Aorta (tissue), 5 donors: ENCODE data around the gene IARS2. TPM values are rescaled to one million over a fixed set of nuclear protein-coding genes. Genes with fewer than 3 reads are reported as not detected.
"Not testable (repeated sequence)": the region's sequence is repeated elsewhere in the genome, so short reads cannot be mapped to it uniquely, and the experiment has no call there.

Experiments
- ATAC-seq: fragments of 200-7000 bp; cut with Tn5 transposase; one replicate; pipeline ENCODE4 v1.9.1; 2022; ENCODE audit warnings: moderate library complexity; ENCODE audit not compliant: low FRiP score
- DNase-seq, 2 donors: peaks; one replicate each; pipeline ENCODE4 v3.0.0-alpha.2; 2020
- H3K27ac ChIP-seq, 2 donors: one replicate each; pipeline ENCODE4 v1.5.1; 2013; ENCODE audit warnings: low read length in 2 of 2, mild to moderate bottlenecking in 2 of 2, moderate library complexity in 2 of 2, control low read depth in 1 of 2, inconsistent platforms in 1 of 2, low read depth in 1 of 2
- H3K27me3 ChIP-seq, 2 donors: one replicate each; pipeline ENCODE4 v1.6.1; 2013; ENCODE audit warnings: control low read depth in 1 of 2, low read length in 1 of 2, mild to moderate bottlenecking in 1 of 2, moderate library complexity in 1 of 2; ENCODE audit not compliant: insufficient read depth in 2 of 2, control insufficient read depth in 1 of 2
- H3K36me3 ChIP-seq, 2 donors: one replicate each; pipeline ENCODE4 v1.6.1; 2013; ENCODE audit warnings: control low read depth in 1 of 2, low read length in 1 of 2, mild to moderate bottlenecking in 1 of 2; ENCODE audit not compliant: insufficient read depth in 2 of 2, control insufficient read depth in 1 of 2
- H3K4me1 ChIP-seq, 2 donors: one replicate each; pipeline ENCODE4 v1.6.1; 2013; ENCODE audit warnings: low read length in 2 of 2, control low read depth in 1 of 2, mild to moderate bottlenecking in 1 of 2, moderate library complexity in 1 of 2; ENCODE audit not compliant: insufficient read depth in 2 of 2, control insufficient read depth in 1 of 2
- H3K4me3 ChIP-seq, 2 donors: one replicate each; pipeline ENCODE4 v1.5.1; 2013; ENCODE audit warnings: low read length in 2 of 2, control low read depth in 1 of 2, mild to moderate bottlenecking in 1 of 2
- H3K9me3 ChIP-seq: one replicate; pipeline ENCODE4 v1.6.1; 2013; ENCODE audit warnings: mild to moderate bottlenecking, low read length; ENCODE audit not compliant: control insufficient read depth
- WGBS, 2 donors: extraction: QIAGEN DNeasy Blood & Tissue Kit; methylation state at CpG; one replicate each; pipeline ENCODE4 v1.1.7; 2013; 5-methylcytosine and 5-hydroxymethylcytosine counted together
- intact Hi-C, 2 donors: fragments of 100-400 bp; cut with DNase I; formaldehyde crosslinking; loops; one replicate each; pipeline versions ENCODE4 v1.14.2 to v1.15.0; 2022
- polyA plus RNA-seq, 2 donors: library from polyadenylated mRNA; stranded (reverse); fragments of 200-250 nt; gene quantifications; one replicate each; pipeline ENCODE4 v1.2.3, GENCODE V29; 2013
- total RNA-seq, 2 donors: library from RNA; stranded (reverse); fragmentation: NEBNext Ultra II Directional; extraction: Animal tissue kit (Norgen Biotek cat#: 25700); gene quantifications; one replicate each; pipeline ENCODE4 v1.2.1, GENCODE V29; 2021
- donor health status: healthy with polysubstance abuse.
- donor health status: Bipolar disorder and iron deficiency.
- donor health status: DM: no; HTN: no; CAD: no.
- donor health status: DM: no; HTN: no; CAD: no.
- donor health status: DM: yes; HTN: yes; CAD: no.

The IARS2 gene
- total and polyA plus RNA-seq, 4 donors, result 17.0 to 54.5 (median 41.1) TPM

GRCh38 chr1:220166853-220167252 is 72.9 kb downstream of the IARS2 start:
- H3K27ac ChIP-seq, result no peak overlapping the region
- DNase-seq, result no peak
- no peaks in the 10 kb centered on the region for H3K9me3 ChIP-seq
- 94 to 95% methylated on average over 4 of the region's 4 CpGs for WGBS, 2 donors
- no peak overlapping the region for H3K4me3 ChIP-seq
- H3K27me3 ChIP-seq, result no peaks in the 10 kb centered on the region
- intact Hi-C loops, result no loop called here
- H3K4me1 ChIP-seq, result no peaks in the 10 kb centered on the region
- peaks cover 0 to 6% of the 10 kb centered on the region in 2 donors for H3K36me3 ChIP-seq
- no peak for ATAC-seq

- H3K36me3 ChIP-seq, intact Hi-C loops: not testable (repeated sequence)
- WGBS, 2 donors, result 99 to 100% methylated on average over 4 of the region's 4 CpGs
Observed at GRCh38 chr1:220169887-220170286, 76.0 kb downstream of the IARS2 start.

GRCh38 chr1:220170836-220171526 is 77.0 kb downstream of the IARS2 start:
- intact Hi-C loops, result no loop called here
- DNase-seq (no peak), ATAC-seq (no peak)
- H3K27me3 ChIP-seq, result no peaks in the 10 kb centered on the region
- H3K4me3 ChIP-seq, result no peak overlapping the region
- 76 to 78% methylated on average over 1 of the region's 1 CpG for WGBS, 2 donors
- H3K9me3 ChIP-seq, result no peaks in the 10 kb centered on the region
- H3K27ac ChIP-seq, result no peak overlapping the region
- H3K36me3 ChIP-seq, result peaks cover 0 to 8% of the 10 kb centered on the region in 2 donors
- H3K4me1 ChIP-seq, result no peaks in the 10 kb centered on the region

More at GRCh38 chr1:220169887-220170286, 76.0 kb downstream of the IARS2 start:
- H3K27me3 ChIP-seq, DNase-seq, H3K4me3 ChIP-seq, ATAC-seq, H3K4me1 ChIP-seq, H3K9me3 ChIP-seq, H3K27ac ChIP-seq: not testable (repeated sequence)

- intact Hi-C loops, result no loop called here
- no peaks in the 10 kb centered on the region for H3K27me3 ChIP-seq
- H3K27ac ChIP-seq, result no peak overlapping the region
- H3K4me1 ChIP-seq, result peaks cover 0 to 2% of the 10 kb centered on the region in 2 donors
- H3K36me3 ChIP-seq, result peaks cover 0 to 8% of the 10 kb centered on the region in 2 donors
- no peak for DNase-seq
- WGBS, 2 donors, result 99 to 100% methylated on average over 1 of the region's 1 CpG
- H3K4me3 ChIP-seq, result no peak overlapping the region
- H3K9me3 ChIP-seq, result no peaks in the 10 kb centered on the region
- no peak for ATAC-seq
Observed at GRCh38 chr1:220176540-220176939, 82.6 kb downstream of the IARS2 start.

GRCh38 chr1:220182111-220182510 is 88.2 kb downstream of the IARS2 start:
- H3K4me3 ChIP-seq, result no peak overlapping the region
- H3K9me3 ChIP-seq, result no peaks in the 10 kb centered on the region
- H3K4me1 ChIP-seq, result no peaks in the 10 kb centered on the region
- H3K27me3 ChIP-seq, result no peaks in the 10 kb centered on the region
- no peak overlapping the region for H3K27ac ChIP-seq
- intact Hi-C loops, result no loop called here
- no peak for DNase-seq
- 31 to 35% methylated on average over 1 of the region's 1 CpG for WGBS, 2 donors
- peaks cover 0 to 2% of the 10 kb centered on the region in 2 donors for H3K36me3 ChIP-seq
- no peak for ATAC-seq

- Histone ChIP-seq H3K36me3 (peaks cover 0 to 2% of the 10 kb centered on the region in 2 donors), H3K27ac (no peak overlapping the region), H3K9me3 (no peaks in the 10 kb centered on the region), H3K4me1 (no peaks in the 10 kb centered on the region), H3K27me3 (no peaks in the 10 kb centered on the region), H3K4me3 (no peak overlapping the region)
- intact Hi-C loops, result no loop called here
- 2 to 8% methylated on average over 2 of the region's 2 CpGs for WGBS, 2 donors
- no peak for DNase-seq
- no peak for ATAC-seq
Observed at GRCh38 chr1:220182656-220183055, 88.7 kb downstream of the IARS2 start.

- Histone ChIP-seq H3K4me1 (no peaks in the 10 kb centered on the region), H3K27ac (no peak overlapping the region), H3K9me3 (no peaks in the 10 kb centered on the region), H3K27me3 (no peaks in the 10 kb centered on the region), H3K36me3 (peaks cover 0 to 2% of the 10 kb centered on the region in 2 donors), H3K4me3 (no peak overlapping the region)
- intact Hi-C loops, result no loop called here
- DNase-seq (no peak), ATAC-seq (no peak)
- 64 to 72% methylated on average over 1 of the region's 1 CpG for WGBS, 2 donors
Observed at GRCh38 chr1:220184506-220184905, 90.6 kb downstream of the IARS2 start.

- Histone ChIP-seq H3K4me3 (no peak overlapping the region), H3K36me3 (peaks cover 0 to 2% of the 10 kb centered on the region in 2 donors), H3K27me3 (no peaks in the 10 kb centered on the region), H3K9me3 (no peaks in the 10 kb centered on the region), H3K27ac (no peak overlapping the region), H3K4me1 (no peaks in the 10 kb centered on the region)
- intact Hi-C loops, result no loop called here
- WGBS, 2 donors, result 90 to 94% methylated on average over 2 of the region's 2 CpGs
- ATAC-seq (no peak), DNase-seq (no peak)
Observed at GRCh38 chr1:220186752-220187151, 92.8 kb downstream of the IARS2 start.

GRCh38 chr1:220188538-220188937 is 94.6 kb downstream of the IARS2 start:
- Histone ChIP-seq H3K27ac (no peak overlapping the region), H3K27me3 (no peaks in the 10 kb centered on the region), H3K4me3 (no peak overlapping the region), H3K9me3 (no peaks in the 10 kb centered on the region), H3K4me1 (no peaks in the 10 kb centered on the region), H3K36me3 (peaks cover 4 to 5% of the 10 kb centered on the region in 2 donors)
- intact Hi-C loops, result no loop called here
- 86% methylated on average over 2 of the region's 2 CpGs for WGBS, 2 donors
- DNase-seq, result no peak
- ATAC-seq, result no peak
